ENCODE results near the gene CPEB2.

CPEB2 gene

DNA sequence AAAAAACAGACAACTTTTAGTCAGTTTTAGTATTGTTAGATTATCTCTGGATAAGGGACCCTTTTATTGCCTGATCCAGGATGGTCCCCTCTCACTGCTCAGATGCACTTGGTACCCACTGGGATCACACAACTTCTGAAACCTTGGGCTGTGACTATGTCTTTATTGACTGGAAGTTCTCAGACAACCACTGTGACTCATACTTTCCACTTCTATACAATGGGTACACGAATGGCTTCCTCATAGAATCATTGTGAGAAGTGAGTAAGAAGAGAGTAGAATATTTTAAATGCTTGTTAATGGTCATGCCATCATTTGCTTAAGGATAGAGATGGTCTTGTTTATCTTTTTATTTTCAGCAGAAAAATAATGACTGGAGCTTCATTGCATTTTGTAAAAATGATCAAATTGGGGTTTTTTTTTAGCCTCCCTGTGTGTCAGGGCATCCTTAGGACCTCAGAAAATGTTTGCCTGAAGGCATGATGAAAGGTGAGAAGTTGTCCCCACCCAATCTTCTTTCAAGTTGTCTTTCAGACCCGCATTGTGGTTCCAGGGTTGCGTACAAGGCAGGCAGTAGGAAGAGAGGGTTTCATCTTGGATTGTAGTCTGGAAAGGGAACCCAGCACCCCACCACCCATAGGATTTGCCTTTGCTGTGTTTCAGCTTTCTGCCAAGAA, 115.1 kb downstream of the CPEB2 start:
- no peak for DNase-seq (ENCODE audit: low read depth in 3 of 3)

DNA sequence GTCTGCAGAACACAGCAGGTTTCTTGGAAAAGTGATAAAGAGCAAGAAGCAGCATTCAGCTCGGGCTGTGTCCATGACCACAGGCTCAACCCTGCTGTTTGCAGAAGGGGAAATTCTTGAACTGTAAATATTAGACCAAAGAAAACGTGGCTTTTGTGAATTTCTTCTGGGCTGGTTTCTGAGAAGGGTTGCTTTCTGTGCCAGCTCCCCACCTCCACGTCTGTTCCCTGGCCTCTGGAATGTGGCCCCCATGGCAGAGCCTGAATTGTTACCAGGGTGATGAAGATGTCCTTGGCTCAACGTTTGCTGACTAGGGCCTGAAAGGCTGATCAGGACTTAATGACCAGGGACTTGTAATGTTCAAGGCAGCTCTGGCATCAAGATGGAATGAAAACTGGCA, 116.0 kb downstream of the CPEB2 start:
- no peak for DNase-seq (ENCODE audit: low read depth in 3 of 3)
